Thyroid gland (tissue), 4 donors: ENCODE results near the gene MPPED2. TPM values are rescaled to one million over a fixed set of nuclear protein-coding genes. Genes with fewer than 3 reads are reported as not detected.
A peak's percentile ranks its signal among the peaks of the same experiment; 100 is the strongest.

Source experiments
- DNase-seq, 2 donors: peaks; one replicate each; pipeline ENCODE4 v3.0.0-alpha.2; 2019
- H3K27ac ChIP-seq, 3 donors: fragments of 200-600 bp; sonication (generic); 1 replicate in 2 of 3; 2 replicates in 1 of 3; pipeline ENCODE4 v1.5.1; 2016 to 2019; ENCODE audit warnings: mild to moderate bottlenecking in 1 of 3, moderate library complexity in 1 of 3
- H3K27me3 ChIP-seq: fragments of 200-600 bp; sonication (generic); one replicate; pipeline ENCODE4 v1.5.1; 2019
- H3K36me3 ChIP-seq, 2 donors: fragments of 200-600 bp; sonication (generic); one replicate each; pipeline ENCODE4 v1.5.1; 2016 to 2019
- H3K4me1 ChIP-seq, 2 donors: fragments of 200-600 bp; sonication (generic); one replicate each; pipeline ENCODE4 v1.5.1; 2017 to 2019
- H3K4me3 ChIP-seq, 3 donors: fragments of 200-600 bp; sonication (generic); replicated peaks in 1 of 3; 1 replicate in 2 of 3; 2 replicates in 1 of 3; pipeline ENCODE4 v1.5.1; 2016; ENCODE audit warnings: mild to moderate bottlenecking in 1 of 3
- H3K9me3 ChIP-seq: fragments of 200-600 bp; sonication (generic); one replicate; pipeline ENCODE4 v1.5.1; 2017
- CTCF ChIP-seq, 6 experiments: fragments of 200-600 bp in 3 of 6; fragments of 450-650 bp in 3 of 6; sonication (generic) in 3 of 6; IDR thresholded peaks; one replicate each; pipeline ENCODE4 v1.5.1; 2016 to 2019; ENCODE audit warnings: antibody characterized with exemption in 6 of 6, mild to moderate bottlenecking in 2 of 6, inconsistent platforms in 1 of 6, moderate library complexity in 1 of 6
- POLR2A ChIP-seq, 2 donors: fragments of 450-650 bp; IDR thresholded peaks; one replicate each; pipeline ENCODE4 v1.6.1; 2017; ENCODE audit warnings: antibody characterized with exemption in 2 of 2, mild to moderate bottlenecking in 2 of 2, moderate library complexity in 1 of 2
- WGBS, 2 donors: methylation state at CpG; one replicate each; pipeline ENCODE4 v1.1.5; 2017; 5-methylcytosine and 5-hydroxymethylcytosine counted together
- intact Hi-C: fragments of 100-400 bp; cut with DNase I; formaldehyde crosslinking; loops from one replicate; pipeline ENCODE4 v1.15.1; 2023
- total RNA-seq, 4 donors: library from RNA; depleted of rRNA; stranded (reverse); fragments of >200 nt; gene quantifications; one replicate each; pipeline ENCODE4 v1.2.3, GENCODE V29; 2016

Gene MPPED2
- total RNA-seq, 4 donors from 2014 or later, result 35.5 to 103 (median 75.0) TPM

- DNase-seq, result no peak
- WGBS, 2 donors, result 94 to 98% methylated on average over 1 of the region's 1 CpG
Measured at GRCh38 chr11:30543066-30543465, 43.1 kb downstream of the MPPED2 start.

GRCh38 chr11:30540781-30541180, 45.4 kb downstream of the MPPED2 start:
- no peaks in the 10 kb centered on the region for H3K9me3 ChIP-seq
- intact Hi-C loops, result no loop called here
- no peaks in the 10 kb centered on the region for H3K36me3 ChIP-seq
- H3K4me3 ChIP-seq, result no peak overlapping the region
- H3K27me3 ChIP-seq, result no peaks in the 10 kb centered on the region
- WGBS, 2 donors, result 93 to 97% methylated on average over 1 of the region's 1 CpG
- no peak for DNase-seq
- TF ChIP-seq POLR2A (IDR thresholded peaks at IDR 0.05), result no peak
- TF ChIP-seq CTCF (IDR thresholded peaks at IDR 0.05), result no peak
- H3K27ac ChIP-seq, result no peak overlapping the region
- H3K4me1 ChIP-seq, result peaks cover 24 to 25% of the 10 kb centered on the region in 2 donors

More at GRCh38 chr11:30543066-30543465, 43.1 kb downstream of the MPPED2 start:
- no peak for TF ChIP-seq POLR2A (IDR thresholded peaks at IDR 0.05)
- no peak for TF ChIP-seq CTCF (IDR thresholded peaks at IDR 0.05)
- intact Hi-C loops, result no loop called here
- no peaks in the 10 kb centered on the region for H3K36me3 ChIP-seq
- no peak overlapping the region for H3K4me3 ChIP-seq
- no peaks in the 10 kb centered on the region for H3K9me3 ChIP-seq
- peaks cover 16 to 19% of the 10 kb centered on the region in 2 donors for H3K4me1 ChIP-seq
- peak overlapping the region; percentile 3 to 12 (median 10) for H3K27ac ChIP-seq
- no peaks in the 10 kb centered on the region for H3K27me3 ChIP-seq

GRCh38 chr11:30538251-30538650, 47.9 kb downstream of the MPPED2 start:
- TF ChIP-seq CTCF (IDR thresholded peaks at IDR 0.05), result no peak
- TF ChIP-seq POLR2A (IDR thresholded peaks at IDR 0.05), result no peak
- H3K4me1 ChIP-seq, result peaks cover 35 to 36% of the 10 kb centered on the region in 2 donors
- H3K4me3 ChIP-seq, result no peak overlapping the region
- no peaks in the 10 kb centered on the region for H3K9me3 ChIP-seq
- H3K27me3 ChIP-seq, result no peaks in the 10 kb centered on the region
- DNase-seq, result no peak
- H3K36me3 ChIP-seq, result no peaks in the 10 kb centered on the region
- intact Hi-C loops, result no loop called here
- peak overlapping the region in 1 of 3 donors; percentile 11 for H3K27ac ChIP-seq

- 89 to 91% methylated on average over 13 of the region's 13 CpGs for WGBS, 2 donors
- intact Hi-C loops, result no loop called here
Measured at GRCh38 chr11:30535818-30536217, 50.3 kb downstream of the MPPED2 start.

More at GRCh38 chr11:30535818-30536217, 50.3 kb downstream of the MPPED2 start:
- Histone ChIP-seq H3K9me3 (no peaks in the 10 kb centered on the region), H3K27ac (no peak overlapping the region), H3K4me1 (peaks cover 31 to 34% of the 10 kb centered on the region in 2 donors), H3K4me3 (no peak overlapping the region), H3K27me3 (no peaks in the 10 kb centered on the region), H3K36me3 (no peaks in the 10 kb centered on the region)
- no peak for TF ChIP-seq CTCF (IDR thresholded peaks at IDR 0.05)
- no peak for TF ChIP-seq POLR2A (IDR thresholded peaks at IDR 0.05)
- no peak for DNase-seq
